Measurements from ENCODE around the gene ANO9.

GRCh38 chr11:477052-477715, 35.4 kb upstream of the ANO9 start:
- TF ChIP-seq CTCF (IDR thresholded peaks at IDR 0.05) (no peak), POLR2A (IDR thresholded peaks at IDR 0.05) (no peak)

All from heart left ventricle (tissue), 13 donors.